Memory B cell (primary cell): Measurements from ENCODE around the gene RRN3.
"Not testable (repeated sequence)": the region's sequence is repeated elsewhere in the genome, so short reads cannot be mapped to it uniquely, and the experiment has no call there.

Source experiments
- ATAC-seq: fragments of 150-1000 bp; cut with Tn5 transposase; 2 replicates; pipeline ENCODE4 v1.10.0; 2021; ENCODE audit warnings: low read depth, mild to moderate bottlenecking, moderate library complexity
- DNase-seq, 2 donors: peaks; one replicate each; pipeline ENCODE4 v3.0.0; 2022; ENCODE audit warnings: low spot score in 2 of 2
- H3K27ac Mint-ChIP-seq: one replicate; pipeline ENCODE4 v1.8.0; 2022; ENCODE audit warnings: mild to moderate bottlenecking, moderate library complexity, mixed read lengths
- H3K27me3 Mint-ChIP-seq: one replicate; pipeline ENCODE4 v1.8.0; 2022; ENCODE audit warnings: mixed read lengths
- H3K36me3 Mint-ChIP-seq: one replicate; pipeline ENCODE4 v1.8.0; 2022; ENCODE audit warnings: mild to moderate bottlenecking, mixed read lengths
- H3K4me1 Mint-ChIP-seq: one replicate; pipeline ENCODE4 v1.8.0; 2022; ENCODE audit warnings: mixed read lengths
- H3K4me3 Mint-ChIP-seq: one replicate; pipeline ENCODE4 v1.8.0; 2022; ENCODE audit warnings: mild to moderate bottlenecking, moderate library complexity, mixed read lengths
- H3K9me3 Mint-ChIP-seq: one replicate; pipeline ENCODE4 v1.8.0; 2022; ENCODE audit warnings: mixed read lengths

RRN3 gene, protein sequence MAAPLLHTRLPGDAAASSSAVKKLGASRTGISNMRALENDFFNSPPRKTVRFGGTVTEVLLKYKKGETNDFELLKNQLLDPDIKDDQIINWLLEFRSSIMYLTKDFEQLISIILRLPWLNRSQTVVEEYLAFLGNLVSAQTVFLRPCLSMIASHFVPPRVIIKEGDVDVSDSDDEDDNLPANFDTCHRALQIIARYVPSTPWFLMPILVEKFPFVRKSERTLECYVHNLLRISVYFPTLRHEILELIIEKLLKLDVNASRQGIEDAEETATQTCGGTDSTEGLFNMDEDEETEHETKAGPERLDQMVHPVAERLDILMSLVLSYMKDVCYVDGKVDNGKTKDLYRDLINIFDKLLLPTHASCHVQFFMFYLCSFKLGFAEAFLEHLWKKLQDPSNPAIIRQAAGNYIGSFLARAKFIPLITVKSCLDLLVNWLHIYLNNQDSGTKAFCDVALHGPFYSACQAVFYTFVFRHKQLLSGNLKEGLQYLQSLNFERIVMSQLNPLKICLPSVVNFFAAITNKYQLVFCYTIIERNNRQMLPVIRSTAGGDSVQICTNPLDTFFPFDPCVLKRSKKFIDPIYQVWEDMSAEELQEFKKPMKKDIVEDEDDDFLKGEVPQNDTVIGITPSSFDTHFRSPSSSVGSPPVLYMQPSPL

DNA sequence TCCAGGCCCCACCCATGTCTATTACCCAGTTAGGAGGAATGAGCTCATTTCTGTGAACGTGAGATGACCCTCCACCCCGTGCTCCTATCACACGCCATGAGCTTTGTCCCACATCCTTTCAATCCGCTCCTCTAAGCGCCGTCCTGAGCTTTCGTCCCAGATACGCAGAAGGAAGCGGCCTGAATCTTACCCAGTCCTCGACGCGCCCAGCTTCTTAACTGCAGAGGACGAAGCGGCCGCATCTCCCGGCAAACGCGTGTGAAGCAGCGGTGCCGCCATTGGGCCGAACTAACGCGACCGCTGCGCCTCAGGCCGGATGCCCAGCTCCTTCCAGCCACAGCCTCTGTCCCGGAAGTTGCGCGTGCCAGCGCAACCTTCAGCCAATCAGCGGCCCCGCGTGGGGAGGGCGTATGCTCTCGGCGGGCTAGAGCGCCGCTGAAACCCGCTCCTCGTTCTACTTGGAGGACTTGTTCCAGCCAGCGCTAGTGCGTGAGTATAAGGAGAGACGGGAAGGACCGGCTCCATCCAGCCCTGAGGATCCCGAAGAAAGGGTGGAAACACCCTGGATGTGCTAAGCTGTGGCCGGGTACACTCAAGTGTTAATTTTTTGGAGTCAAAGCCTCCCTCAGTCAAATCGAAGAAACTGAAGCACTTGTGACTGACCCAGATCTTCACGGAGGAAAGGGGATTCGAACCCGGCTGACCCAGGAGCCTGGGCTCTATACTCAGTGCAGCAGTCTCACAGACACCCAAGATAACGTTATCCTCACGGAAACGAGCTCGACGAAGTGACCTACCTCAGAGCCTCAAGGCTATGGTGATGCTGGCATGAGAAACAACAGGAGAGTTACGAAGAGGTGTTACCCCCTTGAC lies at the start of gene RRN3:
RRN3 (minus strand) TSS at position 318 of the 873 bp plus-strand sequence; CDS start at position 279, 39 bp downstream.
- not testable (repeated sequence) for H3K4me1 Mint-ChIP-seq, H3K9me3 Mint-ChIP-seq, H3K27me3 Mint-ChIP-seq, H3K36me3 Mint-ChIP-seq
- peak within 1 kb of the TSS; percentile 98 for H3K27ac Mint-ChIP-seq
- H3K4me3 Mint-ChIP-seq: peak within 1 kb of the TSS; percentile 96
- ATAC-seq (peak; percentile 99), DNase-seq (peak; percentile 73 to 76)

DNA sequence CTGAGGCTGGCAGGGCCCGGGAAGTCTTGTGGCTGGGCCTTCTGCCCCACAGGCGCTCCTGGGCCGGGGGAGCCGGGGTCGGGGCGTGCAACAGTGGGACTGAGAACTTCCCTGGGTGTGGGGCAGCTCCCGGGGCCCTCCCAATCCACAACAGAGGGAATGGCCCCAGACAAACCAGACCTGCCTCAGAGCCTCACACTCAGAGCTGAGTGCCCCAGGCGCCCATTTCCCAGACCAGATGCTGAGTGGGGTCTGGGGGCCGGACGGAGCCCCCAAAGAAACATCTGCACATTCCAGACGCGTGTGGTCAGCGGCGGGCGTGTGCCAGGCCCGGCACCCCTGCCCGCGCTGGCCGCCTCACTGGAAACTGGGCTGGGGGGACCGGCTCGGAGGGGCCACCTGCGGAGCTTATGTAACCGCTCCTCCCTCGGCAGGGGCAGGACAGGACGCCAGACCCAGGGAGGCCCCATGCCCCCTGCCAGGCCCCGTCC lies 49.6 kb upstream of the RRN3 start:
- H3K27me3 Mint-ChIP-seq, H3K4me1 Mint-ChIP-seq: not testable (repeated sequence)

DNA sequence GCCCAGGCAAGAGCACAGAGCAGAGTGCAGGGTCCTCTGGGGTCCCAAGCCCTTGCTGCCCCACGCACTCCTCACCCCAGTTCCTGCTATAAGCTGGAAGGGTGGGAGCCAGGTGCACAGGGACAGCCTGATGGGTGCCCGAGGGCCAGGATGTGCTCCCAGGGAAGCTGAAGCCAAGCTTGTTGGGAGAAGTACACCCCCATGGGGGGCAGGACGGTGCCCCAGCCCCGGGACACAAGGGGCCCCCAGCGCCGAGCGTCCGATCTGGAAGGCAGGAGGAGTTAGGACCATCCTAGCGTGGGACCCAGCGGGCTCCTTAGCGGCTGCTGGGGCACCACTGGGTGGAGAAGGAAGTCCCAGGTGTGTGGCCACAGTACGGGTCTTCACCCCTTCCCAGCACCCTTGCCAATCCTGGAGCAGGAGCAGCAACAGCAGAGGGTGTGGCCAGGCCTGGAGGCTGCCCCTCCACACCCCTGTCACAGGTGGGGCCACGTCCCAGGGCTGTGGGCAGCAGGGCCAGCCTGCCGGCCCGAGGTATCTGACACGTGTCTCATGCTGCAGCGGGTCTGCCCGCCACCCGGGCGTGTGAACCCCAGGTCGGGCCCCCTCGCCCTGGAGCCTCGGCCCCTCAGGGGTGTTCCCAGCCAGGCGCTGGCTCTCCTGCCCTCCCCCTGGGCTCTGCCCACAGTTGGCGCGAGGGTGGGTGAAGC lies 49.0 kb upstream of the RRN3 start:
- not testable (repeated sequence) for H3K9me3 Mint-ChIP-seq, H3K36me3 Mint-ChIP-seq, DNase-seq, ATAC-seq, H3K27ac Mint-ChIP-seq, H3K4me3 Mint-ChIP-seq, H3K4me1 Mint-ChIP-seq, H3K27me3 Mint-ChIP-seq

More for the DNA sequence above, 49.6 kb upstream of the RRN3 start:
- H3K4me3 Mint-ChIP-seq, H3K36me3 Mint-ChIP-seq, ATAC-seq, DNase-seq, H3K27ac Mint-ChIP-seq, H3K9me3 Mint-ChIP-seq: not testable (repeated sequence)

DNA sequence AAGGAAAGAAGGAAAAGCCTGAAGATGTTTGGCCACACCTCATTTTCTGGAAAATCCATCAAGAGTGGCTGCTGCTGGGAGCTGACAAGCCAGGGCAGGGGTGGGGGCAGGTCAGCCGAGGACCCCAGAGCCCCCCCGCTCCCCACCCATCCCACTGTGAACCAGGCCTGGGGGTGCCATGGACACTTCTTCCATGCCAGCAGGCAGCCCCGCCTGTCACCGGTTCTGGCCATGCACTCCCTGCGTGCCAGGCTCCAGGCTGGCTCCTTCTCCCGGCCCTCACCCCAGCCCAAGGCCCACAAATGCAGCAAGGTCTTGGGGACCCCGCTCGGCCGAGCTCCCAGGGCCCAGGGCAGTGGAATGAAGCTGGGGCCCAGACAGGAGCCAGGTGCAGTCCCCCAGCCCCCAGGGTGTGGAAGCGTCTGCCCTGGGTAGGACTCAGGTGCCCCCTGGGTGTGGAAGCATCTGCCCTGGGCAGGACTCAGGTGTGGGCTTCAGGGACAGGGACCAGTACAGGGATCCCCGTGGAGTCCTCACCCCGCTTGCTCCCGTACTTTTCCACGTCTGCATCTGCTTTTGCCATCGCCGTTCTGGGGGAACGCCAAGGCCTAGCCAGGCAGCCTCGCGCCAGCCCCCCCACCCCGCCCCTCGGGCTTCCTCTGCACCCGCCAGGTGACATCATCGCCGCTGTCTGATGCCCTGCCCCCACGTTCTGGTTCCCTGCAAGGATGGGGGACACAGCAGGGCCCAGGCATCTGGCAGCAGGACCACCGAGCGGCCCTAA lies 48.2 kb upstream of the RRN3 start:
- not testable (repeated sequence) for H3K27ac Mint-ChIP-seq, H3K4me3 Mint-ChIP-seq, H3K36me3 Mint-ChIP-seq, H3K9me3 Mint-ChIP-seq, DNase-seq, ATAC-seq, H3K4me1 Mint-ChIP-seq, H3K27me3 Mint-ChIP-seq

DNA sequence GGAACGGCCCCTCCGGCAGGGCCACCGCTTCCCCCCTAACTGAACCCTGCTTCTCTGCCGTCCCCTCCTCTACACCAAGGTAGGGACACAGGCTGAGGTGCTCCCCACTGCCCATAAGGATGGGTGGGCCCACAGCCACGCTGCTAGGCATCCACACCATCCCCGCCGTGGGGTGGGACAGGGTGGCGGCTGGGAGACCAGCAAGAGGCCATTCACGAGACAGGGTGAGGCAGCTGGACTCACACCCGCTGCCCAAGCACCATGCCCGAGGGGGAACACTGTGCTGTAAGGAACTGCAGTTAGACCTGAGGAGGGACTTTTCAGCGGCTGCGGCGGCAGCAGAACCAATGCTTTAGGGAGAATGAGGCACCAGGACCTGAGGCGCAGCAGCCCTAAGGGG lies 47.5 kb upstream of the RRN3 start:
- H3K9me3 Mint-ChIP-seq: no peaks in the 10 kb centered on the region
- no peaks in the 10 kb centered on the region for H3K36me3 Mint-ChIP-seq
- no peak for DNase-seq
- no peak overlapping the region for H3K27ac Mint-ChIP-seq
- H3K27me3 Mint-ChIP-seq: no peaks in the 10 kb centered on the region
- H3K4me1 Mint-ChIP-seq: peaks cover 3% of the 10 kb centered on the region
- no peak overlapping the region for H3K4me3 Mint-ChIP-seq
- ATAC-seq: no peak

DNA sequence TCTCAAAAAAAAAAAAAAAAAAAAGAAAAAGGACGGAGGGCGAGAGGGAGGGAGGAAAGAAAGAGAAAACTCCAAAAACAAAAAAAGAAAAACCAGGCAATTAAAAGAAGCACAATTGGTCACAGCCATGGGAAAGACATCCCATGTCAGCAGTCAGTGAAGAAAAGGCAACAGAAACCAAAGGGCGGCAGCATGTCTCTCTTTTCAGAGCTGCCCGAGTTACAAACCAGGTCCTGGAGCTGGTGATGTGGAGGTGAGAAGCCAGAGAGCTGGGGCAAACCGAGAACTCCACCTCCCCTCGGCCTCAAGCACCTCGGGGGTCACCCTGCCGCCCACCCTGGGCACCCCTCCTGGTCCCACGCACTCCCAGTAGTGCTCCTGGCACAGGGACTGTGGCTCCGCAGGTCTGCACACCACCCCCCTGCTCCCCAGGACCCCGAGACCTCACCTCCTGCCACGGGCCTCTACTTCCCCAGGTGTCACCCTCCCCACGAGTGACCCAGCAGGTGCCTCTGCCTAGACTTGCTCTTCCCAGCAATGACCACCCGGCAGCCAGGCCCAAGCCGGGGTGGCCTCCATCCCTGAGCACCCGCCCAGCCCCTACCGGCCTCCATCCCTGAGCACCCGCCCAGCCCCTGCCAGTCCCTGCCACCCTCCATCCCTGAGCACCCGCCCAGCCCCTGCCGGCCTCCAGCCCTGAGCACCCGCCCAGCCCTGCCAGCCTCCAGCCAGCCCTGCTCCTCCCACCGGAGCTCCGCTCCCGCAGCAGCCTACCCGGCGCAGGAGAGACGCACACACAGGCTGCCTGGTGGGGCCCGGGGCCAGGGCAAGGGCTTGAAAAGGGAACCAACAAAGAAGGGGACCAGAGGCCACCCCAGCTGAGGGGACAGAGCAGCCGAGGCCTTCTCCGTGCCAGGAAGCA lies 46.6 kb upstream of the RRN3 start:
- H3K4me1 Mint-ChIP-seq, H3K36me3 Mint-ChIP-seq, DNase-seq, H3K4me3 Mint-ChIP-seq, H3K9me3 Mint-ChIP-seq, H3K27me3 Mint-ChIP-seq, ATAC-seq, H3K27ac Mint-ChIP-seq: not testable (repeated sequence)

DNA sequence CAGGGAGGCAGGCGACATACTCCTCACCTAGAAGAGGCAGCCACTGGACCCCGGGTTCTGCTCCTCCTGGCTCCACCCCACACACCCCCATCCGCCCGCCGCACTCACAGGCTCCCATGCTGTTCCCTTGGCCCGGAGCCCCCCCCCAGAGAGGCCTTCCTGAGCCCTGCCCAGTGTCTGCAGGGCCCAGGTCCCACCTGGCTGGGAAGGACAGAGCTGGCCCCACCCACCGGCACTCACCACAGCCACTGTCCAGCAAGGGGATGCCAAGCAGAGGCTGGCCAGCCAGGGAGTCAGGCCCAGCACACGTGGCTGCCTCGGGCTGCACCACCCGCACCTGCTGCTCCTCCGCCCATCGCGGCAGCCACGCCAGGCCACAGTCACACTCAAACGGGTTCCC lies 43.4 kb upstream of the RRN3 start:
- H3K4me1 Mint-ChIP-seq, H3K27me3 Mint-ChIP-seq, H3K27ac Mint-ChIP-seq, DNase-seq, H3K4me3 Mint-ChIP-seq, H3K9me3 Mint-ChIP-seq, H3K36me3 Mint-ChIP-seq, ATAC-seq: not testable (repeated sequence)

DNA sequence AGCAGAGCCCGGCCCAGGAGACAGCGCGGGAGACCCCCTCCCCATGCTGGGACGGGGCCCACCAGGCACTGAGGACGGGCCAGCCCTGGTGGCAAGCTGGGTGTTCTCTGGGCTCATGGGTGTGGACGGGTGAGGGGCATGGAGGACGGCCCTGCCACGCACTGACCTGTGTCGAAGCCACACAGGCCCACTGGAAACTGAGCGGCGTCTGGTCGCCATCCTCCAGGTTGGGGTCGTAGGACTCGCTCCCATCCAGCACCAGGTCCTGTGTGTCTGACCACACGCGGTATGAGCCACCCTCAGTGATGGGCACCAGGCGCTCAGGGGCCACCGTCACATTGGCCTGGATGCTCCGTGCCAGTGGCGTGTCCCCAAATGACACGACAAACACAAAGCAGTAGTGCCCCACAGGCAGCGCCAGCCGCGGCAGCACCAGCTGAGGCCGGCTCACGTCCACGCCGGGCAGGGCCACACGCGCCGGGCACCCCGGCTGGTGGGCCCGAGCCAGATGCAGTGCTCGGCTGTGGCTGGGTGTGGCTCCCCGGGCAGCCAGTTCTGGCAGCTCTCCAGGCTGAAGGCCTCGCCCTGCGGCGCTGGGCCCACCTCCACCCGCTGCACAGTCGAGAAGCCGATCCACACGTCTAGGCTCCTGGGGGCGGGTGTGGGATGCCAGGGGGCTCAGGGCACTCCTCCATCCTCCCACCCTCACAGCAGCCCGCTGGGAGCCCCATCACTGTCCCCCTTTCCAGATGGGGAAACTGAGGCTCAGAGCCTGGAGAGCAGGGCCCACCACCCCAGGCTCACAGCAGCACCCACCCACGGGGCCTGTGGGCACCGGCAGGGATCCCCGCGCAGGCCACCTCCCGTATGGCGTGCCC lies 41.6 kb upstream of the RRN3 start:
- H3K4me1 Mint-ChIP-seq, DNase-seq, H3K27ac Mint-ChIP-seq, ATAC-seq, H3K4me3 Mint-ChIP-seq, H3K9me3 Mint-ChIP-seq, H3K27me3 Mint-ChIP-seq, H3K36me3 Mint-ChIP-seq: not testable (repeated sequence)

DNA sequence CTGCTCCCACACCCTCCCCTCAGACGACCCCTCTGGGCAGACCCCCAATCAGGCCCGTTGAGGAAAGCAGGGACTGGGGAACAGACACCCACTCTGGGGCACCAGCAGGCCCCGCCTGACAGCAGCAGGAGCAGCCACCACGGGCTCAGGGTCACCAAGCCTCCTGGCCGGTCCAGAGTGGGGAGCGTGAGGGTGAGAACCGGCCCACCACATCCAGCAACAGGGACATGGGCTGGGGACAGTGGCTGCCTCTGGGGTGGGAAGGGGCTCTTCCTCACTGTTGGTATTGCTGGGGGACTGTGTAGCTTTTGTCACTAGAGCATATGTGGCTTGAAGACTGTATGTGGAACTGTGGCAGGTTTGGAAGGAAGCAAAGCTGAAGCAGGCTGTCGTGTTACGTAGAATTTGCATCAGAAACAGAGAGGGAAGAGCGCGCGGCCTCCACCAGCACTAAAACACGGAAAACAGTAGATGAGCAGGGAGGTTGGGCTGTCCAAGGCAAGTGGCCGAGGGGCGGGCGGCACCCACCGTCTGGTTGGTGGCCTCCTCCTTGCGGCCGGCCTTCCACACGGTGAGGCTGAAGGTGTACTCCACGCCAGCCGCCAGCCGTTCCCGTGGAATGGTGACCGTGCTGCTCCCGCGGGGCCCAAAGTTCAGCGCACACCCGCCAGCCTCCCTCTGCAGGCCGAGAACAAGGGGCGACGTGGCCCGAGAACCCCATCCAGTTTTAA lies 40.8 kb upstream of the RRN3 start:
- not testable (repeated sequence) for H3K4me1 Mint-ChIP-seq, H3K4me3 Mint-ChIP-seq, ATAC-seq, H3K27me3 Mint-ChIP-seq, DNase-seq, H3K9me3 Mint-ChIP-seq, H3K36me3 Mint-ChIP-seq, H3K27ac Mint-ChIP-seq

DNA sequence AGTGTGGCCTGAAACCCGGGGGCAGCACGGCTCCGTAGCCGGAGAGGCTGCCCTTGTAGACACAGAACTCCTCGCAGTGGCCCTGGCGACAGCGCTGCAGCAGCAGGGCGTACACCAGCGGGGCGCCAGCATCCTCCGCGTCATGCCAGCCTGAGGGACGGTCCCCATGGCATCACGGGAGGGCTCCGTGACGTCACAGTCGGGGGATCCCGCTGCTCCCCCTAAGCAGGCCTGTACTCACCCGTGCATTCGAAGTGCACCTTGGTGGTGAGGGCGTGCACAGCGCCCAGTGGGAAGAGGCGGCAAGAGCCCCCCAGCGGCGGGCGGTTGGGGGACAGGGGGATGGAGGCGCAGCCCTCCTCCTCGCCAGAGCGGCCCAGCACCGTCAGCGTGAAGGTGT lies 39.5 kb upstream of the RRN3 start:
- not testable (repeated sequence) for H3K4me1 Mint-ChIP-seq, H3K27me3 Mint-ChIP-seq, ATAC-seq, H3K27ac Mint-ChIP-seq, DNase-seq, H3K9me3 Mint-ChIP-seq, H3K4me3 Mint-ChIP-seq, H3K36me3 Mint-ChIP-seq

DNA sequence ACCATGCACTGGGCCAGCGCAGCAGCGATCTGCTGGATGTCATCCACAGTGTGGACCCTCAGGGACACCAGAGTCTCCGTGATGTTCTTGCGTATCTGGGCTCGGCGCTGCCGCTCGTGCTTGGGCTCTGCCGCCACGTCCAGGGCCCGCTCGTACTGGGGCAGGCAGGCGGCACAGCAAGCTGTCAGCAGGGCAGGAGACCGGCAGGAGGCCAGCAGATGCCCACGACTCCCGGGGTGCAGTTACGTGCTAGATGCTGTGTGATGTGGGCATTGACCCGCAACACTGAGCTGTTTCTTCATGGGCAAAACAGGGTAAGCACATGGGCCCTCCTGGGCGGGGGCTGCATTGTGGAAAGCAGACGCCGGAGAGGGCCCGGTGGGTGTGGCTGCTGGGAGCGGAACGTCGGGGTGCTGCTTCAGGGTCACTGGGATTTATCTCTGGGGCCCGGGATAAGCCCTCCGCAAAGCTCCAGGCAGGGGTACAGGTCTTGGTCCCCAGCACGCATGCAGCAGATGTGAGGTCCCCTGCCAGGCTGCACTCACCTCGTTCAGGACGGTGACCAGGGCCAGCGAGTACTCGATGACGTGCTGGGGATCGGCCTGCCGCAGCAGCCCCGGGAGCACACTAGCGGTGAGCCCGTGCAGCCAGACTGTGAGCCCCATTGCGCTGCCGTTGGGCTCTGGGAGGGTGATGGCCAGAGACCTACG lies 38.8 kb upstream of the RRN3 start:
- not testable (repeated sequence) for H3K27me3 Mint-ChIP-seq, ATAC-seq, DNase-seq, H3K4me1 Mint-ChIP-seq, H3K9me3 Mint-ChIP-seq, H3K4me3 Mint-ChIP-seq, H3K27ac Mint-ChIP-seq, H3K36me3 Mint-ChIP-seq
